ENCODE results near the gene ZNF516. TPM values are rescaled to one million over a fixed set of nuclear protein-coding genes. Genes with fewer than 3 reads are reported as not detected.
A peak's percentile ranks its signal among the peaks of the same experiment; 100 is the strongest.

Gene ZNF516
- total RNA-seq, 1 donor from 2014 or later = 11.5 TPM

DNA sequence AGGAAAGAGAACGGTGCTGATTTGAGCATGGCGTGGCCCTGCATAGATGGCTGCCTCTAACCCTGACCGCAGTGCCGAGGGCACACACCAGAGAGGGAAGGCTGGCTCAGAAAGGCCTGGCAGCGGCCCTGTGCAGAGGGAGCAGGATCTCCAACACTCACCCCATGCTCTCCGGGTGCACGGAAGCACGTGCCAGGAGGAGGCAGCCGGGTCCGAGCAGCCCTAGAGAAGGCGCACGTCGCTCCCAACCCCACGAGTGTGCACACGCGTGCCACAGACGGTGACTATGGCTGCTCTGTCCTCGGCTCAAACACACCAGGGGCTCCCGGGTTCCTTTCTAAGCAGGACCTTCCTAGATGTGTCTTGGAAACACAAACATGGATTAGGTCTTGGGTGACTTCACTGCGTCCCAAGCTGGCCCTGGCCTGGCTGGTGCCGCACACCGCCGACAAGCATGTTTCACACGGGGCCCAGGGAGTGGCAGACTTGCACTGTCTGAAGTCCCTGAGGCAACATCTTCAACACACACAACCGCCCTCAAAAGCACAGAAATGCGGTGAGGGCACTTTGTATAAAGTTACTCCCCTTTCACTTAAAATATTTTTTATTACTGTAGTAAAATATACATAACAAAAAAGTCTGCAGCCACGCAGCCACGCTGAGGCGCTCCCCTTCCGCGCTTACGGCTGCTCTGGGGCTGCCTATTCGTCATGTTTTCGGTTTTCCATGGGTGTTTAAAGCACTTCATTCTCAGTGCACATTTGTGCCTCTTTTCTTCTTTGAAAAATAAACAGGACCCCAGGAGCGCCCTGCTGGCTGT lies 110.0 kb downstream of the ZNF516 start:
- H3K4me3 ChIP-seq = no peak overlapping the region
- TF ChIP-seq, protein P1, sequence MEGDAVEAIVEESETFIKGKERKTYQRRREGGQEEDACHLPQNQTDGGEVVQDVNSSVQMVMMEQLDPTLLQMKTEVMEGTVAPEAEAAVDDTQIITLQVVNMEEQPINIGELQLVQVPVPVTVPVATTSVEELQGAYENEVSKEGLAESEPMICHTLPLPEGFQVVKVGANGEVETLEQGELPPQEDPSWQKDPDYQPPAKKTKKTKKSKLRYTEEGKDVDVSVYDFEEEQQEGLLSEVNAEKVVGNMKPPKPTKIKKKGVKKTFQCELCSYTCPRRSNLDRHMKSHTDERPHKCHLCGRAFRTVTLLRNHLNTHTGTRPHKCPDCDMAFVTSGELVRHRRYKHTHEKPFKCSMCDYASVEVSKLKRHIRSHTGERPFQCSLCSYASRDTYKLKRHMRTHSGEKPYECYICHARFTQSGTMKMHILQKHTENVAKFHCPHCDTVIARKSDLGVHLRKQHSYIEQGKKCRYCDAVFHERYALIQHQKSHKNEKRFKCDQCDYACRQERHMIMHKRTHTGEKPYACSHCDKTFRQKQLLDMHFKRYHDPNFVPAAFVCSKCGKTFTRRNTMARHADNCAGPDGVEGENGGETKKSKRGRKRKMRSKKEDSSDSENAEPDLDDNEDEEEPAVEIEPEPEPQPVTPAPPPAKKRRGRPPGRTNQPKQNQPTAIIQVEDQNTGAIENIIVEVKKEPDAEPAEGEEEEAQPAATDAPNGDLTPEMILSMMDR (IDR thresholded peaks at IDR 0.05; ENCODE audit: borderline replicate concordance) = no peak
- DNase-seq = no peak
- H3K36me3 ChIP-seq = peaks cover 3% of the 10 kb centered on the region
- no peaks in the 10 kb centered on the region for H3K9me3 ChIP-seq (replicated peaks)
- H3K4me1 ChIP-seq = peaks cover 15% of the 10 kb centered on the region
- intact Hi-C loops (cut with micrococcal nuclease) = no loop called here
- no peaks in the 10 kb centered on the region for H3K27me3 ChIP-seq (ENCODE audit: low read depth)
- H3K27ac ChIP-seq (replicated peaks) = no peak overlapping the region

GRCh38 chr18:76384114-76384790 lies 110.8 kb downstream of the ZNF516 start:
- H3K27ac ChIP-seq (replicated peaks) = no peak overlapping the region
- H3K9me3 ChIP-seq (replicated peaks) = no peaks in the 10 kb centered on the region
- H3K36me3 ChIP-seq = peaks cover 11% of the 10 kb centered on the region
- H3K4me1 ChIP-seq = peaks cover 7% of the 10 kb centered on the region
- no peaks in the 10 kb centered on the region for H3K27me3 ChIP-seq (ENCODE audit: low read depth)
- TF ChIP-seq, protein P1 (IDR thresholded peaks at IDR 0.05; ENCODE audit: borderline replicate concordance) = no peak
- no peak for DNase-seq
- H3K4me3 ChIP-seq = no peak overlapping the region
- intact Hi-C loops (cut with micrococcal nuclease) = no loop called here

- no peak overlapping the region for H3K27ac ChIP-seq (replicated peaks)
- H3K36me3 ChIP-seq = peaks cover 17% of the 10 kb centered on the region
- DNase-seq = no peak
- intact Hi-C loops (cut with micrococcal nuclease) = no loop called here
- TF ChIP-seq, protein P1 (IDR thresholded peaks at IDR 0.05; ENCODE audit: borderline replicate concordance) = no peak
- no peak overlapping the region for H3K4me3 ChIP-seq
- H3K27me3 ChIP-seq (ENCODE audit: low read depth) = no peaks in the 10 kb centered on the region
- no peaks in the 10 kb centered on the region for H3K9me3 ChIP-seq (replicated peaks)
- peaks cover under 1% of the 10 kb centered on the region for H3K4me1 ChIP-seq
Measured at GRCh38 chr18:76383636-76384035, 111.4 kb downstream of the ZNF516 start.

- H3K4me3 ChIP-seq = no peak overlapping the region
- H3K9me3 ChIP-seq (replicated peaks) = no peaks in the 10 kb centered on the region
- no peak for DNase-seq
- H3K27me3 ChIP-seq (ENCODE audit: low read depth) = no peaks in the 10 kb centered on the region
- H3K4me1 ChIP-seq = no peaks in the 10 kb centered on the region
- no peak overlapping the region for H3K27ac ChIP-seq (replicated peaks)
- H3K36me3 ChIP-seq = peaks cover 18% of the 10 kb centered on the region
- intact Hi-C loops (cut with micrococcal nuclease) = no loop called here
- TF ChIP-seq, protein P1 (IDR thresholded peaks at IDR 0.05; ENCODE audit: borderline replicate concordance) = no peak
Measured at GRCh38 chr18:76382275-76382674, 112.8 kb downstream of the ZNF516 start.

GRCh38 chr18:76380791-76381405 lies 114.1 kb downstream of the ZNF516 start:
- Histone ChIP-seq H3K9me3 (replicated peaks) (no peaks in the 10 kb centered on the region), H3K27me3 (ENCODE audit: low read depth) (no peaks in the 10 kb centered on the region), H3K27ac (replicated peaks) (no peak overlapping the region), H3K4me1 (no peaks in the 10 kb centered on the region), H3K4me3 (no peak overlapping the region), H3K36me3 (peaks cover 18% of the 10 kb centered on the region)
- TF ChIP-seq, protein P1 (IDR thresholded peaks at IDR 0.05; ENCODE audit: borderline replicate concordance) = peak; percentile 34
- no peak for DNase-seq
- intact Hi-C loops (cut with micrococcal nuclease) = no loop called here
